ENCODE measurements around the gene CNOT6.

DNA sequence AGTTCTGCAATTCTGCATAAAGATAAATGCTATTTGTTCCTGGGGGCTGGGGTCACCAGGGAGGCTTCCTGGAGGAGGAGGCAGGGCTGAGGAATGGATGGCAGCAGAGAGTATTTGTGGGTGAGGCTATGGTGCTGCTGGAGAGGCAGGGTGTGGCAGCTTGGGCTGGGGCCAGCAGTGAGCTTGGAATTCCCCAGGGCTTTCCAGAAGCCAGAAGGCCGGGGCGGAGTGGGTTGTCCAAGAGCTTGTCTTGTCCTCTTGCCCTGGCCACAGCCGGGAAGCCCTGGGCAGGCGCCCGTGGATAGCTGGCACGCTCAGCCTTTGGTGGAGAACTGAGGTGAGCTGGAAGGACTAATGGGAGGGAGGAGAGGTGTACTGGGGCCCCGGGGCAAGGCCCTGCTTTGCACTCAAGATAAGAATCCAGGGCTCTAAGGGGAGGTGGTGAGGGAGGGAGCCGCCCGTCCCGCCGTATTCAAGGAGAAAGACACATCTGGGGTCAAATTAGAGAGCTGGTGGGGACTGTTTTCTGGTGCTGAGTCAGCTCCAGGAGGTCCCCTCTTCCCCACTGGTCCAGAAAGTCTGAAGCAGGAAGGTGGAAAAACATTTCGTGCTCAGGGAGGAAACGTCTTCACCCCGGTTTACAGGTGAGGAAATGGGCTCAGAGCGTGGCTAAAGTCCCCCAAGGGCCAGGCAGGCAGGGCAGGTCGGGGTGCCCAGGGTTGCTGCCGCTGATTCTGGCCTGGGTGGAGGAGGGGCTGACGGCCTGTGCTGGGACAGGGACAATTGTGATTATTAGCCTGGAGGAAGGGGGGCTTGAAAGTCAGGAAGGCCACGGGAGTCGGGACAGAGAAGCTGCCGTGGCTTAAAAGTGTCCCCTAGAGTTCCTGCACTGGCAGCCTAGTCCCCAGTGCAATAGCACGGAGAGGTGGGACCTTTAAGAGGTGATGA is 26.9 kb upstream of the CNOT6 start:
- TF ChIP-seq, protein P1, sequence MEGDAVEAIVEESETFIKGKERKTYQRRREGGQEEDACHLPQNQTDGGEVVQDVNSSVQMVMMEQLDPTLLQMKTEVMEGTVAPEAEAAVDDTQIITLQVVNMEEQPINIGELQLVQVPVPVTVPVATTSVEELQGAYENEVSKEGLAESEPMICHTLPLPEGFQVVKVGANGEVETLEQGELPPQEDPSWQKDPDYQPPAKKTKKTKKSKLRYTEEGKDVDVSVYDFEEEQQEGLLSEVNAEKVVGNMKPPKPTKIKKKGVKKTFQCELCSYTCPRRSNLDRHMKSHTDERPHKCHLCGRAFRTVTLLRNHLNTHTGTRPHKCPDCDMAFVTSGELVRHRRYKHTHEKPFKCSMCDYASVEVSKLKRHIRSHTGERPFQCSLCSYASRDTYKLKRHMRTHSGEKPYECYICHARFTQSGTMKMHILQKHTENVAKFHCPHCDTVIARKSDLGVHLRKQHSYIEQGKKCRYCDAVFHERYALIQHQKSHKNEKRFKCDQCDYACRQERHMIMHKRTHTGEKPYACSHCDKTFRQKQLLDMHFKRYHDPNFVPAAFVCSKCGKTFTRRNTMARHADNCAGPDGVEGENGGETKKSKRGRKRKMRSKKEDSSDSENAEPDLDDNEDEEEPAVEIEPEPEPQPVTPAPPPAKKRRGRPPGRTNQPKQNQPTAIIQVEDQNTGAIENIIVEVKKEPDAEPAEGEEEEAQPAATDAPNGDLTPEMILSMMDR (IDR thresholded peaks at IDR 0.05; ENCODE audit: low read depth, low read length), result no peak
- TF ChIP-seq EZH2phosphoT487 (IDR thresholded peaks at IDR 0.05; ENCODE audit: low read depth), result no peak
